ENCODE measurements around the gene HK1. TPM values are rescaled to one million over a fixed set of nuclear protein-coding genes. Genes with fewer than 3 reads are reported as not detected.

Gene HK1
- total RNA-seq, 2 experiments from 2014 or later, result 13.1 to 31.5 TPM

- CTCF ChIA-PET (ENCODE audit: unreplicated experiment), result no interaction called here
- TF ChIP-seq EZH2phosphoT487 (IDR thresholded peaks at IDR 0.05; ENCODE audit: borderline replicate concordance, low read depth, low read length) (no peak), CTCF (conservative IDR thresholded peaks at IDR 0.05; ENCODE audit: low read length) (no peak)
- no TSS peak for BruUV-seq (replicated peaks)
Measured at GRCh38 chr10:69292459-69292858, 14.2 kb downstream of the HK1 start.

GRCh38 chr10:69295027-69295636 is 16.8 kb downstream of the HK1 start:
- ChIA-PET CTCF (ENCODE audit: unreplicated experiment) (no interaction called here), POLR2A (interaction anchor here (0.7 to 1.3 kb wide), 3 partner anchors 11 to 98 kb away, joined by 3 read pairs; no protein-coding TSS in a partner anchor)
- Histone ChIP-seq H2AFZ (ENCODE audit: low read length) (no peak overlapping the region), H3K4me1 (ENCODE audit: insufficient read depth, low read length, poor library complexity, severe bottlenecking) (no peaks in the 10 kb centered on the region), H3K9me3 (ENCODE audit: low read length) (no peaks in the 10 kb centered on the region), H3K36me3 (ENCODE audit: insufficient read depth, low read length) (no peaks in the 10 kb centered on the region), H3K79me2 (ENCODE audit: insufficient read depth, low read depth, low read length) (no peaks in the 10 kb centered on the region), H3K4me3 (ENCODE audit: low read depth, low read length, poor library complexity, severe bottlenecking) (no peak overlapping the region), H3K4me2 (ENCODE audit: low read length) (no peak overlapping the region), H3K27ac (ENCODE audit: low read depth, low read length, poor library complexity, severe bottlenecking) (no peak overlapping the region), H4K20me1 (ENCODE audit: insufficient read depth, low read length) (no peaks in the 10 kb centered on the region), H3K9me2 (ENCODE audit: insufficient read depth, low read length) (no peaks in the 10 kb centered on the region)
- no peak for DNase-seq (ENCODE audit: low spot score)
- TF ChIP-seq CTCF (conservative IDR thresholded peaks at IDR 0.05; ENCODE audit: low read length) (no peak), EZH2phosphoT487 (IDR thresholded peaks at IDR 0.05; ENCODE audit: borderline replicate concordance, low read depth, low read length) (no peak)
- no TSS peak for BruUV-seq (replicated peaks)
- intact Hi-C loops (cut with micrococcal nuclease; ENCODE audit: unreplicated experiment), result no loop called here

More at GRCh38 chr10:69292459-69292858, 14.2 kb downstream of the HK1 start:
- Histone ChIP-seq H3K9me2 (ENCODE audit: insufficient read depth, low read length) (no peaks in the 10 kb centered on the region), H4K20me1 (ENCODE audit: insufficient read depth, low read length) (no peaks in the 10 kb centered on the region), H3K4me1 (ENCODE audit: insufficient read depth, low read length, poor library complexity, severe bottlenecking) (no peaks in the 10 kb centered on the region), H3K4me2 (ENCODE audit: low read length) (no peak overlapping the region), H3K36me3 (ENCODE audit: insufficient read depth, low read length) (no peaks in the 10 kb centered on the region), H3K4me3 (ENCODE audit: low read depth, low read length, poor library complexity, severe bottlenecking) (no peak overlapping the region), H3K79me2 (ENCODE audit: insufficient read depth, low read depth, low read length) (no peaks in the 10 kb centered on the region), H3K9me3 (ENCODE audit: low read length) (no peaks in the 10 kb centered on the region), H2AFZ (ENCODE audit: low read length) (no peak overlapping the region), H3K27ac (ENCODE audit: low read depth, low read length, poor library complexity, severe bottlenecking) (no peak overlapping the region)
- POLR2A ChIA-PET, result interaction anchor here (0.5 kb wide), 1 partner anchor 39 kb away, joined by 3 read pairs; no protein-coding TSS in a partner anchor
- intact Hi-C loops (cut with micrococcal nuclease; ENCODE audit: unreplicated experiment), result no loop called here
- DNase-seq (ENCODE audit: low spot score), result no peak

GRCh38 chr10:69303632-69304051 is 25.3 kb downstream of the HK1 start:
- POLR2A ChIA-PET, result no interaction called here
- Histone ChIP-seq H3K79me2 (ENCODE audit: insufficient read depth, low read depth, low read length) (no peaks in the 10 kb centered on the region), H3K36me3 (ENCODE audit: insufficient read depth, low read length) (no peaks in the 10 kb centered on the region), H3K4me1 (ENCODE audit: insufficient read depth, low read length, poor library complexity, severe bottlenecking) (no peaks in the 10 kb centered on the region), H3K9me2 (ENCODE audit: insufficient read depth, low read length) (no peaks in the 10 kb centered on the region), H3K27ac (ENCODE audit: low read depth, low read length, poor library complexity, severe bottlenecking) (no peak overlapping the region), H4K20me1 (ENCODE audit: insufficient read depth, low read length) (no peaks in the 10 kb centered on the region), H3K4me3 (ENCODE audit: low read depth, low read length, poor library complexity, severe bottlenecking) (no peak overlapping the region), H3K9me3 (ENCODE audit: low read length) (no peaks in the 10 kb centered on the region), H3K4me2 (ENCODE audit: low read length) (no peak overlapping the region), H2AFZ (ENCODE audit: low read length) (no peak overlapping the region)
- no TSS peak for BruUV-seq (replicated peaks)
- no peak for DNase-seq (ENCODE audit: low spot score)
- no peak for TF ChIP-seq CTCF (conservative IDR thresholded peaks at IDR 0.05; ENCODE audit: low read length)
- CTCF ChIA-PET (ENCODE audit: unreplicated experiment), result no interaction called here
- intact Hi-C loops (cut with micrococcal nuclease; ENCODE audit: unreplicated experiment), result no loop called here
